Measurements from ENCODE around the gene SLC25A14.
"Not testable (repeated sequence)": the region's sequence is repeated elsewhere in the genome, so short reads cannot be mapped to it uniquely, and the experiment has no call there.

Gene SLC25A14

GRCh38 chrX:130347321-130347720 is 7.6 kb downstream of the SLC25A14 start:
- TF ChIP-seq CTCF (IDR thresholded peaks at IDR 0.05) = no peak
- H3K4me1 Mint-ChIP-seq = peaks cover 26% of the 10 kb centered on the region
- peaks cover 33% of the 10 kb centered on the region for H3K36me3 Mint-ChIP-seq (ENCODE audit: low read depth)
- no peak for DNase-seq
- H3K9me3 Mint-ChIP-seq = no peaks in the 10 kb centered on the region
- H3K27ac Mint-ChIP-seq = no peak overlapping the region
- H3K27me3 Mint-ChIP-seq (ENCODE audit: low read depth, poor library complexity) = no peaks in the 10 kb centered on the region
- H3K4me3 Mint-ChIP-seq = no peak overlapping the region

DNA sequence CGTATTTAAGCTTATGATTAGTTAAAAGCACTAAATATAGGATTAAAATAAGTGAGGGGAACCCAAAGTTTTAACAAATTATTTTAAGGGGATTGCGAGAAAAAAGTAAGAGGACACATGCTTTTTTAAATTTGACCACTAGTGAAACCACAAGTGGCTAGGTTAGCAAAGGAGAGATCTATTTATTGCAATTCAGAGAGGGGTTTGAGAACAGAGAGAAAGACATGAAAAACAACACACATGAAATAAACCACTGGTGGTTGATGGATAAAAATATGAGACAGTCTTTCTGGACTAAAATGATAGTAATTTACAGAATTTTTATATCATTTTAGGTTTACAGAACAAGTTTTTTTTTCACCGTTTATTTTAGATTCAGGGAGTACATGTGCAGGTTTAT is 11.8 kb downstream of the SLC25A14 start:
- Mint-ChIP-seq H3K4me1 (no peaks in the 10 kb centered on the region), H3K27ac (no peak overlapping the region), H3K9me3 (peaks cover 12% of the 10 kb centered on the region), H3K27me3 (ENCODE audit: low read depth, poor library complexity) (peaks cover 3% of the 10 kb centered on the region), H3K36me3 (ENCODE audit: low read depth) (peaks cover 63% of the 10 kb centered on the region), H3K4me3 (no peak overlapping the region)
- no peak for DNase-seq
- no peak for TF ChIP-seq CTCF (IDR thresholded peaks at IDR 0.05)

DNA sequence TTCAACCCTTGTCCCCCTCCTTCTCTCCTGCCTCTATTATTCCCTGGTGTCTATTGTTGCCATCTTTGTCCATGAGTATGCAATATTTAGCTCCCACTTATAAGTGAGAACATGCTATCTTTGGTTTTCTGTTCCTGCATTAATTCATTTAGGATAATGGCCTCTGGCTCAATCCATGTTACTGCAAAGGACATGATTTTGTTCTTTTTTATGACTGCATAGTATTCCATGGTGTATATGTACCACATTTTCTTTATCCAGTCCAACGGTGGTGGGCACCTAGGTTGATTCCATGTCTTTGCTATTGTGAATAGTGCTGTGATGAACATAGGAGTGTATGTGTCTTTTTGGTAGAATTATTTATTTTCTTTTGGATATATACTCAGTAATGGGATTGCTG is 12.3 kb downstream of the SLC25A14 start:
- not testable (repeated sequence) for H3K27ac Mint-ChIP-seq; DNase-seq; H3K4me1 Mint-ChIP-seq; H3K4me3 Mint-ChIP-seq; H3K27me3 Mint-ChIP-seq (ENCODE audit: low read depth, poor library complexity)
- Mint-ChIP-seq H3K9me3 (peaks cover 12% of the 10 kb centered on the region), H3K36me3 (ENCODE audit: low read depth) (peaks cover 67% of the 10 kb centered on the region)

GRCh38 chrX:130376077-130376476 is 36.4 kb downstream of the SLC25A14 start:
- H3K27ac Mint-ChIP-seq = no peak overlapping the region
- H3K4me1 Mint-ChIP-seq = no peaks in the 10 kb centered on the region
- no peak for TF ChIP-seq CTCF (IDR thresholded peaks at IDR 0.05)
- no peaks in the 10 kb centered on the region for H3K9me3 Mint-ChIP-seq
- no peaks in the 10 kb centered on the region for H3K27me3 Mint-ChIP-seq (ENCODE audit: low read depth, poor library complexity)
- peaks cover 5% of the 10 kb centered on the region for H3K36me3 Mint-ChIP-seq (ENCODE audit: low read depth)
- no peak overlapping the region for H3K4me3 Mint-ChIP-seq
- DNase-seq = no peak

DNA sequence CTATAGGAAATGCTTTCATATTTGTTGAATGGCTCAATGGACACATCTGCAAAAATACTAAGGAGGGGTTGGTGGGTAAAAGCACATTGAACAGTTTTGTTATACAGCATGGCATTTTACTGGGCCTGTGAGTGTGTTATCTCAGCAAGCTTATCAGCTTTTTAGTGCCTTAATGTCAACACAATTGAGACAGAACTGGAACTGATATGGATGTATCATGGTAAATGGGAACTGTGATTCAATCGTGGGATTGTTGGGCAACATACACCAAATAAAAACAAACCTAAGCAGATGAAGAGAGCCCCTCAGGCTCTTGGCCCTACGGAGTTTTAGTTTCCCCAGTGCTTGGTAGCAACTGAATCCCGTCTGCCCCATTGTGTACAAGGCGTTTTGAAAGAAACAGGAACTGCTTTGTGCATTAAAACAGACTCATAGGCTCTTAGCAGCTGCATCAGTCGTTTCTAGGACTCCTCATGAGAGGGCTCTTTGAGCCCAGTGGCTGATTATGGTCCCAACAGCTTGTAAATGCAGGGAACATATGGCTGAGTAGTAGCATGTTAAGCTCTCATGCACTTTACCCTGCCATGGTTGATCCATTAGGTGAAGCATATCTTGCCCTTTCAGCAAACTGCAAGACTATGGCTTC is 38.4 kb downstream of the SLC25A14 start:
- peaks cover 5% of the 10 kb centered on the region for H3K27me3 Mint-ChIP-seq (ENCODE audit: low read depth, poor library complexity)
- H3K4me3 Mint-ChIP-seq = no peak overlapping the region
- H3K4me1 Mint-ChIP-seq = no peaks in the 10 kb centered on the region
- TF ChIP-seq CTCF (IDR thresholded peaks at IDR 0.05) = no peak
- no peak for DNase-seq
- no peaks in the 10 kb centered on the region for H3K36me3 Mint-ChIP-seq (ENCODE audit: low read depth)
- no peak overlapping the region for H3K27ac Mint-ChIP-seq
- H3K9me3 Mint-ChIP-seq = peaks cover 4% of the 10 kb centered on the region

DNA sequence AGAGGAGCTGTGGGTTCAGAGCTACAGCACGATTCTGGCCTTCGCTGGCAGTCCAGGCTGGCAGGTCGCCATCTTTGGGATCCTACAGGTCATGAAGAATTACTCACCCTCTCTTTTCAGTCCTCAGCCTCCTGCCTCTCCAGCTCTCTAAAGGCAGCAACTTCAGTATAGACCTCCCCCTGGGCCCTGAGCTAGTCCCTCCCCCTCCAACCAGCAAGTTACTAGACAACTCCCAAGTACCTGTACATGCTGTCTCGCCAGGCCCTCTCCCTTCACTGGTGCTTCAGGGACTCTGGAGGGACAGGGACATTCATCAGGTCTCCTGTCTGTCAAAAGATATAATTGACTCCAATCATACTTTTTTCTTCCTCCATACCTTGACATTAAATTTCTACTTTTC is 45.8 kb downstream of the SLC25A14 start, which contains the start of gene GPR119:
Gene GPR119, minus strand, starts transcription at position 155 of the 400 bp plus-strand sequence. CDS start 227 bp downstream, outside the sequence.
- Mint-ChIP-seq H3K4me3 (no peak within 1 kb of the TSS), H3K27me3 (ENCODE audit: low read depth, poor library complexity) (peaks cover 28% of the 10 kb centered on the region), H3K4me1 (no peaks in the 10 kb centered on the region), H3K9me3 (peaks cover 23% of the 10 kb centered on the region), H3K36me3 (ENCODE audit: low read depth) (no peaks in the 10 kb centered on the region), H3K27ac (no peak within 1 kb of the TSS)
- TF ChIP-seq CTCF (IDR thresholded peaks at IDR 0.05) = no peak
- no peak for DNase-seq
